Prostate gland (tissue), 2 donors: ENCODE results near the gene S100A10. TPM values are rescaled to one million over a fixed set of nuclear protein-coding genes. Genes with fewer than 3 reads are reported as not detected.

Experiments
- DNase-seq: peaks from one replicate; pipeline ENCODE4 v3.0.0-alpha.2; 2019; ENCODE audit warnings: low spot score
- H3K27ac ChIP-seq, 2 donors: fragments of 200-600 bp; sonication (generic); 2 replicates each; pipeline ENCODE4 v1.5.1; 2017 to 2019
- H3K27me3 ChIP-seq: fragments of 200-600 bp; sonication (generic); replicated peaks from 2 replicates; pipeline ENCODE4 v1.5.1; 2019; ENCODE audit not compliant: insufficient read depth
- H3K36me3 ChIP-seq, 2 donors: fragments of 200-600 bp; sonication (generic); 1 replicate in 1 of 2; 2 replicates in 1 of 2; pipeline versions ENCODE4 v1.5.1 to v1.8.1; 2017 to 2019
- H3K4me1 ChIP-seq: fragments of 200-600 bp; sonication (generic); replicated peaks from 2 replicates; pipeline ENCODE4 v1.5.1; 2019
- H3K4me3 ChIP-seq, 2 donors: fragments of 200-600 bp; sonication (generic); 2 replicates each; pipeline ENCODE4 v1.5.1; 2017 to 2019
- H3K9me3 ChIP-seq: fragments of 200-600 bp; sonication (generic); 2 replicates; pipeline ENCODE4 v1.5.1; 2017
- POLR2A ChIP-seq: fragments of 450-650 bp; IDR thresholded peaks from one replicate; pipeline ENCODE4 v1.6.1; 2016; ENCODE audit warnings: antibody characterized with exemption, mild to moderate bottlenecking
- POLR2AphosphoS5 ChIP-seq: sonication (generic); formaldehyde crosslinking; IDR thresholded peaks from one replicate; pipeline ENCODE4 v1.6.1; 2017; ENCODE audit warnings: antibody characterized with exemption
- WGBS: methylation state at CpG from one replicate; pipeline ENCODE4 v1.1.5; 2018; 5-methylcytosine and 5-hydroxymethylcytosine counted together
- intact Hi-C: fragments of 100-400 bp; cut with DNase I; formaldehyde crosslinking; loops from one replicate; pipeline ENCODE4 v1.14.2; 2022
- total RNA-seq, 2 donors: library from RNA; depleted of rRNA; stranded (reverse); fragments of >200 nt; gene quantifications; one replicate each; pipeline ENCODE4 v1.1.0, GENCODE V29; 2016
- TF ChIP-seq, protein P1 (sequence below), 4 experiments: fragments of 200-600 bp in 2 of 4; fragments of 450-650 bp in 2 of 4; sonication (generic) in 2 of 4; IDR thresholded peaks; 1 replicate in 3 of 4; 2 replicates in 1 of 4; pipeline ENCODE4 v1.5.1; 2016 to 2019; ENCODE audit warnings: antibody characterized with exemption in 4 of 4, mild to moderate bottlenecking in 2 of 4, moderate library complexity in 2 of 4

The S100A10 gene
- total RNA-seq, 2 donors from 2014 or later: 61.7 to 72.1 TPM

- intact Hi-C loops: no loop called here
- TF ChIP-seq, protein P1, sequence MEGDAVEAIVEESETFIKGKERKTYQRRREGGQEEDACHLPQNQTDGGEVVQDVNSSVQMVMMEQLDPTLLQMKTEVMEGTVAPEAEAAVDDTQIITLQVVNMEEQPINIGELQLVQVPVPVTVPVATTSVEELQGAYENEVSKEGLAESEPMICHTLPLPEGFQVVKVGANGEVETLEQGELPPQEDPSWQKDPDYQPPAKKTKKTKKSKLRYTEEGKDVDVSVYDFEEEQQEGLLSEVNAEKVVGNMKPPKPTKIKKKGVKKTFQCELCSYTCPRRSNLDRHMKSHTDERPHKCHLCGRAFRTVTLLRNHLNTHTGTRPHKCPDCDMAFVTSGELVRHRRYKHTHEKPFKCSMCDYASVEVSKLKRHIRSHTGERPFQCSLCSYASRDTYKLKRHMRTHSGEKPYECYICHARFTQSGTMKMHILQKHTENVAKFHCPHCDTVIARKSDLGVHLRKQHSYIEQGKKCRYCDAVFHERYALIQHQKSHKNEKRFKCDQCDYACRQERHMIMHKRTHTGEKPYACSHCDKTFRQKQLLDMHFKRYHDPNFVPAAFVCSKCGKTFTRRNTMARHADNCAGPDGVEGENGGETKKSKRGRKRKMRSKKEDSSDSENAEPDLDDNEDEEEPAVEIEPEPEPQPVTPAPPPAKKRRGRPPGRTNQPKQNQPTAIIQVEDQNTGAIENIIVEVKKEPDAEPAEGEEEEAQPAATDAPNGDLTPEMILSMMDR (IDR thresholded peaks at IDR 0.05): no peak
- TF ChIP-seq POLR2AphosphoS5 (no peak), POLR2A (no peak)
Measured at GRCh38 chr1:151967091-151967490, 26.6 kb downstream of the S100A10 start.

GRCh38 chr1:151966061-151966460, 27.6 kb downstream of the S100A10 start:
- TF ChIP-seq, protein P1 (IDR thresholded peaks at IDR 0.05): no peak
- TF ChIP-seq POLR2A: no peak
- no peak for TF ChIP-seq POLR2AphosphoS5
- Histone ChIP-seq H3K4me1 (no peaks in the 10 kb centered on the region), H3K27ac (no peak overlapping the region), H3K36me3 (no peaks in the 10 kb centered on the region), H3K4me3 (no peak overlapping the region), H3K27me3 (no peaks in the 10 kb centered on the region), H3K9me3 (no peaks in the 10 kb centered on the region)
- DNase-seq: no peak
- intact Hi-C loops: no loop called here

More at GRCh38 chr1:151967091-151967490, 26.6 kb downstream of the S100A10 start:
- Histone ChIP-seq H3K27ac (no peak overlapping the region), H3K4me1 (no peaks in the 10 kb centered on the region), H3K4me3 (no peak overlapping the region), H3K36me3 (no peaks in the 10 kb centered on the region), H3K9me3 (no peaks in the 10 kb centered on the region), H3K27me3 (no peaks in the 10 kb centered on the region)
- no peak for DNase-seq
- WGBS: 82% methylated on average over 1 of the region's 1 CpG

- intact Hi-C loops: no loop called here
- Histone ChIP-seq H3K9me3 (no peaks in the 10 kb centered on the region), H3K4me3 (no peak overlapping the region), H3K27ac (no peak overlapping the region), H3K27me3 (no peaks in the 10 kb centered on the region), H3K4me1 (no peaks in the 10 kb centered on the region), H3K36me3 (no peaks in the 10 kb centered on the region)
- TF ChIP-seq POLR2AphosphoS5 (no peak), POLR2A (no peak)
- TF ChIP-seq, protein P1 (IDR thresholded peaks at IDR 0.05): no peak
- DNase-seq: no peak
- 85% methylated on average over 2 of the region's 2 CpGs for WGBS
Measured at GRCh38 chr1:151964510-151964909, 29.1 kb downstream of the S100A10 start.

DNA sequence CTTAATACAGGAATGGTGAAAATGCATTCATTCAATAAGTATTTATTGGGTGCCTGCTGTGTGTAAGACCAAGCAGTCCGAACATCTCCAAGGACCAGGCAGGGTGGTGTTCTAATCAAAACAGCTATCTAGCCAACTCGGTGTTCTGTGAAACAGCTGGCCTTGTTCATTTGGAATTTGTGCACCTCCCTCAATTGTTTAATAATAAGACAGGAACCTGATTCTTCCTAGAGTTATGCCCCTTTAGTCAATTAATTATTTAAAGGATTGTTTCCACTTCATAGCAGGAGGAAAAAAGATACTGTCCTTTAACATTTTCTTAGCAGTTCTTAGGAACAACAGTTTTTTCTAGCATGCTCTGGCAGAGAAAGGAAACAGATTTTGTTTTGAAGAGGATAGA, 30.4 kb downstream of the S100A10 start:
- no peak overlapping the region for H3K27ac ChIP-seq
- H3K36me3 ChIP-seq: no peaks in the 10 kb centered on the region
- H3K4me3 ChIP-seq: no peak overlapping the region
- intact Hi-C loops: no loop called here
- H3K4me1 ChIP-seq: no peaks in the 10 kb centered on the region
- H3K9me3 ChIP-seq: no peaks in the 10 kb centered on the region
- no peaks in the 10 kb centered on the region for H3K27me3 ChIP-seq
- WGBS: 67% methylated on average over 2 of the region's 2 CpGs
- no peak for DNase-seq
- TF ChIP-seq, protein P1 (IDR thresholded peaks at IDR 0.05): no peak
- TF ChIP-seq POLR2A (no peak), POLR2AphosphoS5 (no peak)

DNA sequence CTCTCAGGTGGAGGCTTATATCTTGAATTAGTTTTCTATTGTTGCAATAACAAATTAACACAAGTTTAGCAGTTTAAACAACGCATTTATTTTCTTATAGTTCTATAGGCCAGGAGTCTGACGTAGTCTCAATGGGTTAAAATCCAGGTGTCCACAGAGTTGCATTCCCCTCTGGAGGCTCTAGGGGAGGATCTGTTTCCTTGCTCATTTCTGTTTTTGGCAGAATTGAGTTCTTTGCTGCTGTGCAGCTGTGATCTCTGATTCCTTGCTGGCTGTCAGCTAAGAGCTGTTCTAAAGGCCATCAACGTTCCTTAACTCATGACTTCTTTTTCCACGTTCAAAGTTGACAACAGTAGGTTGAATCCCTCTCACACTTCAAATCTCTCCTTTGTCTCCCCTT, 31.8 kb downstream of the S100A10 start:
- no peak overlapping the region for H3K4me3 ChIP-seq
- WGBS: 67% methylated on average over 4 of the region's 4 CpGs
- H3K27me3 ChIP-seq: no peaks in the 10 kb centered on the region
- H3K27ac ChIP-seq: no peak overlapping the region
- H3K4me1 ChIP-seq: no peaks in the 10 kb centered on the region
- intact Hi-C loops: no loop called here
- no peak for DNase-seq
- H3K9me3 ChIP-seq: no peaks in the 10 kb centered on the region
- TF ChIP-seq POLR2AphosphoS5: no peak
- TF ChIP-seq, protein P1 (IDR thresholded peaks at IDR 0.05): no peak
- no peak for TF ChIP-seq POLR2A
- H3K36me3 ChIP-seq: no peaks in the 10 kb centered on the region
